Psoas muscle (tissue), 8 donors: ENCODE data around the gene PAX2. TPM values are rescaled to one million over a fixed set of nuclear protein-coding genes. Genes with fewer than 3 reads are reported as not detected.

Experiments used
- ATAC-seq, 4 donors: fragments of 200-7000 bp; cut with Tn5 transposase; one replicate each; pipeline ENCODE4 v1.9.1; 2020; ENCODE audit warnings: moderate library complexity in 3 of 4, mild to moderate bottlenecking in 2 of 4
- DNase-seq, 2 donors: peaks; one replicate each; pipeline ENCODE4 v3.0.0-alpha.2; 2020
- H3K27ac ChIP-seq: fragments of 200-600 bp; one replicate; pipeline ENCODE4 v1.8.0; 2022
- H3K27me3 ChIP-seq, 3 donors: fragments of 200-600 bp in 1 of 3; one replicate each; pipeline versions ENCODE4 v1.6.1 to v1.8.0; 2013 to 2022; ENCODE audit warnings: low read length in 2 of 3, mild to moderate bottlenecking in 2 of 3, moderate library complexity in 1 of 3; ENCODE audit not compliant: insufficient read depth in 3 of 3
- H3K36me3 ChIP-seq, 2 donors: fragments of 200-600 bp in 1 of 2; one replicate each; pipeline versions ENCODE4 v1.6.1 to v1.8.0; 2013 to 2022; ENCODE audit warnings: low read depth in 1 of 2, mild to moderate bottlenecking in 1 of 2, moderate library complexity in 1 of 2; ENCODE audit not compliant: insufficient read depth in 1 of 2
- H3K4me1 ChIP-seq: fragments of 200-600 bp; one replicate; pipeline ENCODE4 v1.8.0; 2022
- H3K4me3 ChIP-seq: fragments of 200-600 bp; one replicate; pipeline ENCODE4 v1.8.0; 2022; ENCODE audit warnings: mild to moderate bottlenecking
- H3K9me3 ChIP-seq: fragments of 200-600 bp; one replicate; pipeline ENCODE4 v1.8.0; 2022
- WGBS, 3 donors: extraction: QIAGEN DNeasy Blood & Tissue Kit; methylation state at CpG; one replicate each; pipeline versions ENCODE4 v1.1.6 to v1.1.7; 2013; 5-methylcytosine and 5-hydroxymethylcytosine counted together
- intact Hi-C, 2 donors: fragments of 100-400 bp; cut with DNase I; formaldehyde crosslinking; loops; one replicate each; pipeline versions ENCODE4 v1.11.0 to v1.14.2; 2022
- polyA plus RNA-seq, 3 donors: library from polyadenylated mRNA; stranded (reverse); fragments of 200-250 nt; gene quantifications; one replicate each; pipeline ENCODE4 v1.2.3, GENCODE V29; 2013
- total RNA-seq, 4 donors: library from RNA; stranded (reverse); fragmentation: NEBNext Ultra II Directional in 2 of 4; extraction: Animal tissue kit (Norgen Biotek cat#: 25700) in 2 of 4; gene quantifications; one replicate each; pipeline versions ENCODE4 v1.2.1 to v1.2.4, GENCODE V29; 2021 to 2023
- TF ChIP-seq, protein P1 (sequence below): fragments of 200-600 bp; IDR thresholded peaks from one replicate; pipeline ENCODE4 v1.8.0; 2022; ENCODE audit warnings: antibody characterized with exemption
- donor health status: healthy with polysubstance abuse.
- donor health status: DM: no; HTN: no; CAD: no; lungs with moderate emphysema.
- donor health status: Bipolar disorder and iron deficiency.
- donor health status: healthy.
- donor health status: DM: yes; HTN: yes; CAD: no.
- donor health status: DM: no; HTN: no; CAD: no.
- donor health status: DM: no; HTN: no; CAD: no.
- donor health status: DM: yes; HTN: yes; CAD: no.

Gene PAX2
- total and polyA plus RNA-seq, 7 donors: not detected

DNA sequence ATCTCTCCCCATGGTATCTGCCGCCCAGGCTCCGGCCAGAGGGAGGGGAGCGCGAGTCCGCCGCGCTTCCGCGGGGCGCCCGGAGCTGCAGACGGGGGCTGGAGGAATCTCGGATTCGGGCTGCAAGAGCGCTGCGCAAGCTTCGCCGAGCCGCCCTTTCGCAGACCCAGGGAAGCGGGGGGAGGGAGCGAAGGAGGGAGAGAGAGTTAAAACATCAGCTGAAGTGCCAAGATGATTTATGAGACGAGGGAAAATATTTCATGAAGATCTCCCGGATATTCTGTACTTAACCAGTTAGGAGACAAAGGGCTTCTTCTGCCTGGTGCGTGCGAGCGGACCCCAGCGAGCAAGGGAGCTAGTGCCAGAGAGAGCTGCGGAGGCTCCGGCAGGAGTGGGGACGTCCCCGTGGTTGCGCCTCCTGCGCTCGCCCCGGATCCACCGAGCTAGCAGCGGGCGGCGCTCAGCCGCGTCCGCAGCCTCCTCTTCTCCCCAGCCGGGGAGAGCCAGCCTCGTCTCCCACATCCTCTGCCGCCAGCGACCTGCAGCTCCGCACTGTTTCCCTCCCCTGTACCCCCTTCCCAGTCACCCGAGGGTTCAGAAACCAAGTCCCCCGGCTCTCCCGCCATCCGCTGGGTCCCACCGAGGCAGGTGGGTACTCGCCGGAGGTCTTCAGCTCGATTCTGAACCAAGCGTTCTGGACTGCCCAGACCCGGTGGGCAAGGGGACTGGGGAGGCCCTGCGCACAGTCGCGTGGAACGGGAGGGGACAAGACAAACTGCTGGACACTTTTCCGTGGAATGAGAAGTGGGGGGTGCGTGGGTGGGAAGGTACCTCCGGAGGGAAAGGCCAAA, 1.0 kb upstream of the PAX2 start:
- H3K4me3 ChIP-seq: peak overlapping the region; percentile 58
- H3K4me1 ChIP-seq: peaks cover 22% of the 10 kb centered on the region
- no peak overlapping the region for H3K27ac ChIP-seq
- DNase-seq: no peak
- intact Hi-C loops: loop anchor here (5.0 to 10.0 kb wide), 2 partner anchors 180 to 182 kb away; no protein-coding TSS in a partner anchor
- H3K9me3 ChIP-seq: no peaks in the 10 kb centered on the region
- peaks cover 3 to 99% (median 71%) of the 10 kb centered on the region in 3 donors for H3K27me3 ChIP-seq
- TF ChIP-seq, protein P1, sequence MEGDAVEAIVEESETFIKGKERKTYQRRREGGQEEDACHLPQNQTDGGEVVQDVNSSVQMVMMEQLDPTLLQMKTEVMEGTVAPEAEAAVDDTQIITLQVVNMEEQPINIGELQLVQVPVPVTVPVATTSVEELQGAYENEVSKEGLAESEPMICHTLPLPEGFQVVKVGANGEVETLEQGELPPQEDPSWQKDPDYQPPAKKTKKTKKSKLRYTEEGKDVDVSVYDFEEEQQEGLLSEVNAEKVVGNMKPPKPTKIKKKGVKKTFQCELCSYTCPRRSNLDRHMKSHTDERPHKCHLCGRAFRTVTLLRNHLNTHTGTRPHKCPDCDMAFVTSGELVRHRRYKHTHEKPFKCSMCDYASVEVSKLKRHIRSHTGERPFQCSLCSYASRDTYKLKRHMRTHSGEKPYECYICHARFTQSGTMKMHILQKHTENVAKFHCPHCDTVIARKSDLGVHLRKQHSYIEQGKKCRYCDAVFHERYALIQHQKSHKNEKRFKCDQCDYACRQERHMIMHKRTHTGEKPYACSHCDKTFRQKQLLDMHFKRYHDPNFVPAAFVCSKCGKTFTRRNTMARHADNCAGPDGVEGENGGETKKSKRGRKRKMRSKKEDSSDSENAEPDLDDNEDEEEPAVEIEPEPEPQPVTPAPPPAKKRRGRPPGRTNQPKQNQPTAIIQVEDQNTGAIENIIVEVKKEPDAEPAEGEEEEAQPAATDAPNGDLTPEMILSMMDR: no peak
- no peaks in the 10 kb centered on the region for H3K36me3 ChIP-seq
- ATAC-seq: no peak
- WGBS, 3 donors: 1 to 2% (median 2%) methylated on average over 57 to 65 of the region's 65 CpGs

DNA sequence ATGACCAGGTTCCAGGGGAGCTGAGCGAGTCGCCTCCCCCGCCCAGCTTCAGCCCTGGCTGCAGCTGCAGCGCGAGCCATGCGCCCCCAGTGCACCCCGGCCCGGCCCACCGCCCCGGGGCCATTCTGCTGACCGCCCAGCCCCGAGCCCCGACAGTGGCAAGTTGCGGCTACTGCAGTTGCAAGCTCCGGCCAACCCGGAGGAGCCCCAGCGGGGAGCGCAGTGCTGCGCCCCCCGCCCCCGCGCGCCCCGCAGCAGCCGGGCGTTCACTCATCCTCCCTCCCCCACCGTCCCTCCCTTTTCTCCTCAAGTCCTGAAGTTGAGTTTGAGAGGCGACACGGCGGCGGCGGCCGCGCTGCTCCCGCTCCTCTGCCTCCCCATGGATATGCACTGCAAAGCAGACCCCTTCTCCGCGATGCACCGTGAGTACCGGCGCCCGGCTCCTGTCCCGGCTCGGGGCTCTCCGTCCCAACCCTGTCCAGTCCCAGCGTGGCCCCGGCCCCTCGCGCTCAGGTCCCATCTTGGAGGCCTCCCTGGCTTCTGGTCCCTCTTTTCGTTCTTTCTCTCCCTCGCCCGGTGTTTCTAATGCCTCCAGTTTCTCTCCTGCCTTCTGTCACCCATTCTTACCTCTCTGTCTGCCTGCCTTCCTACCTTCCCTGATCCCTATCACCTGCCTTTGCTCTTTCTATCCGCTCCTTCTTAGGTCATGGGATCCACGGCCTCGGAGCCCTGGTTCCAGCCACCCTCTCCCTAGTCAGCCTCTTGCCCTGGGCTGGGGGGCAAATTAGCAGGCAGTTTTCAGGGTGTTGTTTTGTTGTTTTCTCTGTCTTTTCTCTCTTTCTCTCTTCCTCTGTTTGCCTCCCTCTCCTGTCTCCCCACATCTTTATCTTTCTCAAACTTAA, 751 bp downstream of the PAX2 start:
- 1 to 4% (median 2%) methylated on average over 36 to 54 of the region's 54 CpGs for WGBS, 3 donors
- ATAC-seq (no peak), DNase-seq (no peak)
- H3K27me3 ChIP-seq: peaks cover 3 to 99% (median 71%) of the 10 kb centered on the region in 3 donors
- peaks cover 20% of the 10 kb centered on the region for H3K4me1 ChIP-seq
- no peaks in the 10 kb centered on the region for H3K36me3 ChIP-seq
- peak overlapping the region; percentile 58 for H3K4me3 ChIP-seq
- intact Hi-C loops: loop anchor here in 1 of 2 donors (10.0 kb wide), 1 partner anchor 181 kb away; no protein-coding TSS in a partner anchor
- TF ChIP-seq, protein P1: no peak
- H3K27ac ChIP-seq: no peak overlapping the region
- H3K9me3 ChIP-seq: no peaks in the 10 kb centered on the region

GRCh38 chr10:100746784-100747455, 1.5 kb downstream of the PAX2 start:
- intact Hi-C loops: loop anchor here in 1 of 2 donors (10.0 kb wide), 1 partner anchor 182 kb away; no protein-coding TSS in a partner anchor
- Histone ChIP-seq H3K4me3 (no peak overlapping the region), H3K9me3 (no peaks in the 10 kb centered on the region), H3K27me3 (peaks cover under 1 to 99% (median 71%) of the 10 kb centered on the region in 3 donors), H3K4me1 (peaks cover 20% of the 10 kb centered on the region), H3K27ac (no peak overlapping the region), H3K36me3 (no peaks in the 10 kb centered on the region)
- WGBS, 3 donors: 20 to 37% (median 36%) methylated on average over 9 of the region's 9 CpGs
- no peak for DNase-seq
- TF ChIP-seq, protein P1: no peak
- no peak for ATAC-seq

- H3K9me3 ChIP-seq: no peaks in the 10 kb centered on the region
- H3K27me3 ChIP-seq: peaks cover 0 to 99% (median 68%) of the 10 kb centered on the region in 3 donors
- H3K27ac ChIP-seq: no peak overlapping the region
- ATAC-seq (peak in 2 of 4 donors; percentile 27 to 35), DNase-seq (no peak)
- 5 to 7% (median 6%) methylated on average over 56 to 57 of the region's 57 CpGs for WGBS, 3 donors
- peaks cover 20% of the 10 kb centered on the region for H3K4me1 ChIP-seq
- TF ChIP-seq, protein P1: no peak
- peak overlapping the region; percentile 47 for H3K4me3 ChIP-seq
- intact Hi-C loops: loop anchor here in 1 of 2 donors (10.0 kb wide), 1 partner anchor 183 kb away; no protein-coding TSS in a partner anchor
- H3K36me3 ChIP-seq: no peaks in the 10 kb centered on the region
Measured at GRCh38 chr10:100747456-100748230, 2.3 kb downstream of the PAX2 start.
